Psoas muscle (tissue), 8 donors: ENCODE data around the gene MRTFA. TPM values are rescaled to one million over a fixed set of nuclear protein-coding genes. Genes with fewer than 3 reads are reported as not detected.
A peak's percentile ranks its signal among the peaks of the same experiment; 100 is the strongest.

ENCODE experiments used
- ATAC-seq, 4 donors: fragments of 200-7000 bp; cut with Tn5 transposase; one replicate each; pipeline ENCODE4 v1.9.1; 2020; ENCODE audit warnings: moderate library complexity in 3 of 4, mild to moderate bottlenecking in 2 of 4
- DNase-seq, 2 donors: peaks; one replicate each; pipeline ENCODE4 v3.0.0-alpha.2; 2020
- H3K27ac ChIP-seq: fragments of 200-600 bp; one replicate; pipeline ENCODE4 v1.8.0; 2022
- H3K27me3 ChIP-seq, 3 donors: fragments of 200-600 bp in 1 of 3; one replicate each; pipeline versions ENCODE4 v1.6.1 to v1.8.0; 2013 to 2022; ENCODE audit warnings: low read length in 2 of 3, mild to moderate bottlenecking in 2 of 3, moderate library complexity in 1 of 3; ENCODE audit not compliant: insufficient read depth in 3 of 3
- H3K36me3 ChIP-seq, 2 donors: fragments of 200-600 bp in 1 of 2; one replicate each; pipeline versions ENCODE4 v1.6.1 to v1.8.0; 2013 to 2022; ENCODE audit warnings: low read depth in 1 of 2, mild to moderate bottlenecking in 1 of 2, moderate library complexity in 1 of 2; ENCODE audit not compliant: insufficient read depth in 1 of 2
- H3K4me1 ChIP-seq: fragments of 200-600 bp; one replicate; pipeline ENCODE4 v1.8.0; 2022
- H3K4me3 ChIP-seq: fragments of 200-600 bp; one replicate; pipeline ENCODE4 v1.8.0; 2022; ENCODE audit warnings: mild to moderate bottlenecking
- H3K9me3 ChIP-seq: fragments of 200-600 bp; one replicate; pipeline ENCODE4 v1.8.0; 2022
- WGBS, 3 donors: extraction: QIAGEN DNeasy Blood & Tissue Kit; methylation state at CpG; one replicate each; pipeline versions ENCODE4 v1.1.6 to v1.1.7; 2013; 5-methylcytosine and 5-hydroxymethylcytosine counted together
- intact Hi-C, 2 donors: fragments of 100-400 bp; cut with DNase I; formaldehyde crosslinking; loops; one replicate each; pipeline versions ENCODE4 v1.11.0 to v1.14.2; 2022
- polyA plus RNA-seq, 3 donors: library from polyadenylated mRNA; stranded (reverse); fragments of 200-250 nt; gene quantifications; one replicate each; pipeline ENCODE4 v1.2.3, GENCODE V29; 2013
- total RNA-seq, 4 donors: library from RNA; stranded (reverse); fragmentation: NEBNext Ultra II Directional in 2 of 4; extraction: Animal tissue kit (Norgen Biotek cat#: 25700) in 2 of 4; gene quantifications; one replicate each; pipeline versions ENCODE4 v1.2.1 to v1.2.4, GENCODE V29; 2021 to 2023
- TF ChIP-seq, protein P1 (sequence below): fragments of 200-600 bp; IDR thresholded peaks from one replicate; pipeline ENCODE4 v1.8.0; 2022; ENCODE audit warnings: antibody characterized with exemption
- donor health status: healthy with polysubstance abuse.
- donor health status: DM: no; HTN: no; CAD: no; lungs with moderate emphysema.
- donor health status: Bipolar disorder and iron deficiency.
- donor health status: healthy.
- donor health status: DM: yes; HTN: yes; CAD: no.
- donor health status: DM: no; HTN: no; CAD: no.
- donor health status: DM: no; HTN: no; CAD: no.
- donor health status: DM: yes; HTN: yes; CAD: no.

MRTFA gene
- total and polyA plus RNA-seq, 7 donors, result 10.1 to 24.0 (median 15.7) TPM

DNA sequence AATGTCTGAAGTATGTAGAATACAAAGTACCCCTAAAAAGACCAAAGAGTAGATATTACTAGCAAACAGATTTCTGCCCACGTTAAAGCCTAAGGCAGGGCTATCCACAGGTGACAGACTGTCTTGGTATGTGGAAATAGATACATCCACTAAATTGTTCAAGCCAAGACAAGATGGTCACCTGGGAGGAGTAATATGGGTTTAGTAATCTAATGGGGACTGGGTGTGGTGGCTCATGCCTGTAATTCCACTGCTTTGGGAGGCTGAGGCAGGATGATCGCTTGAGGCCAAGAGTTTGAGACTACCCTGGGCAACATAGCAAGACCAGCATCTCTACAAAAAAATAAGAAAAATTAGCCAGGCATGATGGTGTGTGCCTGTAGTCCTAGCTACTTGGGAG, 258.6 kb downstream of the MRTFA start:
- ATAC-seq (no peak), DNase-seq (no peak)
- 86 to 98% (median 90%) methylated on average over 2 of the region's 2 CpGs for WGBS, 3 donors

DNA sequence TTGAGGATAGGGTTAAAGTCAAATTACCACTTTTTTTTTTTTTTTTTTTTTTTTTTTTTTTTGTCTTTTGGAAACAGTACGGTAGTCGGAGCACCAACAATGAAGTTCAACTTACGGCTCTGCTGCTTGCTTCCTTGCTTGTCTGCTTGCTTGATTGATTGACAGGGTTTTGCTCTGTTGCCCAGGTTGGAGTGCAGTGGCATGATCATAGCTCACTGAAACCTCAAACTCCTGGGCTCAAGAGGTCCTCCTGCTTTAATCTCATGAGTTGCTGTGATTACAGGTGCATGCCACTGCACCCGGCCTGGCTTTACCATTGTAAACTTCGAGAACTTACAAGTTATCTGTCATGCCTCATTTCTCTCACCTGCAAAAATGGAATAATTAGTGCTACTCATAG, 260.4 kb downstream of the MRTFA start:
- DNase-seq (no peak), ATAC-seq (peak; percentile 38 to 75 (median 68))
- Histone ChIP-seq H3K36me3 (peaks cover 0 to 21% of the 10 kb centered on the region in 2 donors), H3K4me1 (peaks cover 30% of the 10 kb centered on the region), H3K27ac (no peak overlapping the region), H3K9me3 (no peaks in the 10 kb centered on the region), H3K4me3 (no peak overlapping the region), H3K27me3 (no peaks in the 10 kb centered on the region)
- TF ChIP-seq, protein P1, sequence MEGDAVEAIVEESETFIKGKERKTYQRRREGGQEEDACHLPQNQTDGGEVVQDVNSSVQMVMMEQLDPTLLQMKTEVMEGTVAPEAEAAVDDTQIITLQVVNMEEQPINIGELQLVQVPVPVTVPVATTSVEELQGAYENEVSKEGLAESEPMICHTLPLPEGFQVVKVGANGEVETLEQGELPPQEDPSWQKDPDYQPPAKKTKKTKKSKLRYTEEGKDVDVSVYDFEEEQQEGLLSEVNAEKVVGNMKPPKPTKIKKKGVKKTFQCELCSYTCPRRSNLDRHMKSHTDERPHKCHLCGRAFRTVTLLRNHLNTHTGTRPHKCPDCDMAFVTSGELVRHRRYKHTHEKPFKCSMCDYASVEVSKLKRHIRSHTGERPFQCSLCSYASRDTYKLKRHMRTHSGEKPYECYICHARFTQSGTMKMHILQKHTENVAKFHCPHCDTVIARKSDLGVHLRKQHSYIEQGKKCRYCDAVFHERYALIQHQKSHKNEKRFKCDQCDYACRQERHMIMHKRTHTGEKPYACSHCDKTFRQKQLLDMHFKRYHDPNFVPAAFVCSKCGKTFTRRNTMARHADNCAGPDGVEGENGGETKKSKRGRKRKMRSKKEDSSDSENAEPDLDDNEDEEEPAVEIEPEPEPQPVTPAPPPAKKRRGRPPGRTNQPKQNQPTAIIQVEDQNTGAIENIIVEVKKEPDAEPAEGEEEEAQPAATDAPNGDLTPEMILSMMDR, result no peak
- WGBS, 3 donors, result 31 to 44% (median 32%) methylated on average over 5 of the region's 5 CpGs
- intact Hi-C loops, result loop anchor here in 1 of 2 donors (10.0 kb wide), 1 partner anchor 119 kb away; no protein-coding TSS in a partner anchor

More for the DNA sequence above, 258.6 kb downstream of the MRTFA start:
- Histone ChIP-seq H3K27ac (no peak overlapping the region), H3K9me3 (no peaks in the 10 kb centered on the region), H3K4me3 (no peak overlapping the region), H3K27me3 (no peaks in the 10 kb centered on the region), H3K36me3 (peaks cover 0 to 17% of the 10 kb centered on the region in 2 donors), H3K4me1 (peaks cover 16% of the 10 kb centered on the region)
- TF ChIP-seq, protein P1, result no peak
- intact Hi-C loops, result loop anchor here in 1 of 2 donors (10.0 kb wide), 1 partner anchor 117 kb away; no protein-coding TSS in a partner anchor

DNA sequence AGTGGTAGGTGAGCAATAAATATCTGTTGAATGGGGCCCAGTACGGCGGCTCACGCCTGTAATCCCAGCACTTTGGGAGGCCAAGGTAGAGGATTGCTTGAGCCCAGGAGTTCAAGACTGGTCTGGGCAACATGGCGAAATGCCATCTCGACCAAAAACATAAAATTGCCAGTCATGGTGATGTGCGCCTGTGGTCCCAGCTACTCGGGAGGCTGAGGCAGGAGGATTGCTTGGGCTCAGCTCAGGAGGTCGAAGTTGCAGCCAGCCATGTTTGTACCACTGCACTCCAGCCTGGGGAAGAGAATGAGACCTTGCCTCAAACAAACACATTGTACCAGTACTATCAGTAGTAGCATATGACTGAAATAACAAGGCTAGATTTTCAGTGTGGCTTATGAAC, 262.0 kb downstream of the MRTFA start:
- Histone ChIP-seq H3K27me3 (no peaks in the 10 kb centered on the region), H3K4me3 (no peak overlapping the region), H3K27ac (no peak overlapping the region), H3K4me1 (peaks cover 30% of the 10 kb centered on the region), H3K36me3 (peaks cover 0 to 22% of the 10 kb centered on the region in 2 donors), H3K9me3 (no peaks in the 10 kb centered on the region)
- TF ChIP-seq, protein P1, result no peak
- WGBS, 3 donors, result 94 to 96% (median 95%) methylated on average over 8 of the region's 8 CpGs
- DNase-seq, result no peak
- no peak for ATAC-seq
- intact Hi-C loops, result loop anchor here in 1 of 2 donors (5.0 to 10.0 kb wide), 2 partner anchors 53 to 120 kb away; no protein-coding TSS in a partner anchor

DNA sequence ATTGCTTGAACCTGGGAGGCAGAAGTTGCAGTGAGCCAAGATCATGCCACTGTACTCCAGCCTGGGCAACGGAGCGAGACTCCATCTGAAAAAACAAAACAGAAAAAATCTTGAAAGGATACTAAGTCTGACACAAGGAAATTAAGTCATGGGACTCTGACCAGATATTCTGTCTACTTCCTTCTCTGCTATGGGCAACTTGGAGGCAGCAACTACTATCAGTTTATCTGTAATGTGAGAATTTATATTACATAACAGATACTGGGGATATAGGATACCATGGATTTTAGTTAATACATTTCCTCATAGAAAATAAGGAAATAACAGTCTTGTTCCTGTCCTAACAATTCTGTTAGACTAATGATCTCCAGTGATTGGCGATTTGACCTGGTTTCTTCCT, 267.7 kb downstream of the MRTFA start:
- no peak for DNase-seq
- intact Hi-C loops, result no loop called here
- TF ChIP-seq, protein P1, result no peak
- peaks cover 40% of the 10 kb centered on the region for H3K4me1 ChIP-seq
- H3K9me3 ChIP-seq, result no peaks in the 10 kb centered on the region
- H3K36me3 ChIP-seq, result peaks cover 8 to 61% of the 10 kb centered on the region in 2 donors
- H3K27me3 ChIP-seq, result no peaks in the 10 kb centered on the region
- no peak for ATAC-seq
- WGBS, 3 donors, result 84 to 89% (median 88%) methylated on average over 3 of the region's 3 CpGs
- H3K27ac ChIP-seq, result peak overlapping the region; percentile 65
- no peak overlapping the region for H3K4me3 ChIP-seq

DNA sequence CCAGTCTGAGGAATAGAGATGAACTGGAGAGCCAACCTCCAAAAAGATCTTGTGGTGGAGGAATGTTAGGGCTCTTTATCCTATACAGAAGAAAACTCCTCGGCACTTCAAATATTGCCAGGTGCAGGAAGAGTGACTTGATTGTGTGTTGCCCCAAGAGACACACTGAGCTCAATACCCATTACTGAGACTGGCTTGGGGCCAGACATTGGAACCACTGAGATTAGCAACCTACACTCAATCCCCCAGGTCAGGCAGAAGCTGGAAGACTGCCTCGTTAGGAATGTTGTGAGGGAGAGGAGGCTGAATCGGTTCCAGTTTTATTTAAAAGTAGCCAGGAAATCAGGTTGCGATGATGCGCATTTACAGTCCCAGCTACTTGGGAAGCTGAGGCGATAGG, 268.5 kb downstream of the MRTFA start:
- 21 to 40% (median 22%) methylated on average over 6 of the region's 6 CpGs for WGBS, 3 donors
- TF ChIP-seq, protein P1, result no peak
- intact Hi-C loops, result no loop called here
- Histone ChIP-seq H3K4me3 (no peak overlapping the region), H3K36me3 (peaks cover 11 to 61% of the 10 kb centered on the region in 2 donors), H3K4me1 (peaks cover 39% of the 10 kb centered on the region), H3K27me3 (no peaks in the 10 kb centered on the region), H3K9me3 (no peaks in the 10 kb centered on the region), H3K27ac (peak overlapping the region; percentile 65)
- DNase-seq (no peak), ATAC-seq (peak; percentile 16 to 28 (median 26))
